ENCODE data around the gene SLC12A7.
"Not testable (repeated sequence)": the region's sequence is repeated elsewhere in the genome, so short reads cannot be mapped to it uniquely, and the experiment has no call there.

Gene SLC12A7

GRCh38 chr5:1061292-1061691 is 50.6 kb downstream of the SLC12A7 start:
- DNase-seq: not testable (repeated sequence)

- no peak for DNase-seq
Observed at GRCh38 chr5:1060535-1060981, 51.3 kb downstream of the SLC12A7 start.

GRCh38 chr5:1059884-1060263 is 52.0 kb downstream of the SLC12A7 start:
- no peak for DNase-seq

GRCh38 chr5:1058988-1059883 is 52.6 kb downstream of the SLC12A7 start:
- no peak for DNase-seq

GRCh38 chr5:1058083-1058945 is 53.5 kb downstream of the SLC12A7 start:
- no peak for DNase-seq

GRCh38 chr5:1057485-1058082 is 54.3 kb downstream of the SLC12A7 start:
- no peak for DNase-seq

GRCh38 chr5:1056611-1057484 is 55.0 kb downstream of the SLC12A7 start:
- DNase-seq: no peak

DNA sequence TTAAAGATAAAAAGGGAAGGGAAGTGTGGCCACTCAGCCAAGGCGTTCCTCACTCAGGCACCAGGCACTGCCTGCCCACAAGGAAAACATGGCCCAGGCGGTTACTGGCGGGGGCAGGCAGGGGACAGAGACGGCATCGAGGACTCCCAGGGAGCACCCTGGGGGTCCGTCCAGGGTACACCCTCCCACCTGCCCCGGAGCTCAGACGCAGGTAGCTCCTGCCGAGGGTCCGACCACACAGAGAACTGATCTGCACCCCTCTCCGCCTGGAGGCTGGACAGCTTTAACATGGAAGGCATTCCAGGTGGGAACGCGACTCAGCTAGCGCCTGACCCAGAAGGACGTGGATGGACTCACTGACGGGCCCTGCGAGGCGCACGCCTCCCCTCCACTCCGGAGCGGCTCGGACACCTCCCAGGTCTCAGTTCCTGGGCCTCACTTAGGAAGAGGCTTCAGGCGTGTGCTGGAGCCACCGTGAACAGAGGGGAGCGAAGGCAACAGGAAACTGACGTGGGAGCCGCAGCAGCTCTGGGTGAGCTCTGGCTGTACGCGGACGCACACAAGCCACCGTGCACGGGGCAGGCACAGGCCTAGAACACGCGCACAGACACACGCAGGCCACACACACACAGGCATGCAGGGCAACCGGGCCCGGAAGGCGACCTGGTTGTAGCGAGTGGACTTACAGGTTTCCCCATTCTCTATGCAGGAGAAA is 55.8 kb downstream of the SLC12A7 start:
- DNase-seq: no peak

DNA sequence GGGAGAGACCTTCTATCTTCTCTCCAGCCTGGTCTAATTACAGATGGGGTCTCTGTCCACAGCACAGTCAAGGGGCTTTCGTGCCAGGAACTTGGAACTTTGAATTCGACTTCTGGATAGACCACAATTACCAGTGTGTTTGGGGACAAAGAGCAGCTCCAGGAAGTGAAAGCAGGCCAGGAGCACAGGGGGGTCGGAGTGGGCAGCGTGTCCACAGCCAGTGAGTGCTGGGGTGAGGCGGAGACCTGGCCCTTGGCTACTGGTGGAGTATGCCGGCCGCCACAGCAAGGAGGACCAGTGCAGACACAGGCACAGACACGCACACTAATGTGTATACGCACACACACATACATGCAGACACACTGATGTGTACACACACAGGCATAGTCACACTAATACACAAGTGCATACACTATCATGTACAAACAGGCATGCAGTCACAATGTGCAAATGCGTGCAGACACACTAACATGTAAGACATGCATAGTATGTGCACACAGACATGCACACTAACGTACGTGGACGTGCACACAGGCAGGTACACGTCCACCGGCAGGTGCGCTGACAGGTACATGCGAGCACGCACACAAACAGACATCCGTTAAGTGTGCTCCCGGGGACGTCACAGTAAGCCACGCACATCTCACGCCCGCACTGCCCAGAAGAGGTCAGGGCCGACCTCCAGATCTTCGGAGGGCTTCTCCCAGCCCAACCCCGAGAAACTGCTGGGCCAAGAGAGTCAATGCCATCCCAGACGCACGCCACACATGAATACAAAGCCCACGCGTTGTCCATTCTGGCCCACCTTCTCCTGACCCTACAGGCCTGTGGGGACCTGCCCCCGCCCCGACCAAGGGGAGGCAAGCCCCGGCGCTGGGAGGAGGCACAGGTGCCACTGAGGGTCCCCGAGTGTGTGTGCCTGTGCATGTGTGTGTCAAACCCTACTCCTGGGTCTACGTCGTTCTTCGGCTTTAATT is 56.8 kb downstream of the SLC12A7 start:
- DNase-seq: no peak

GRCh38 chr5:1054018-1054798 is 57.7 kb downstream of the SLC12A7 start:
- DNase-seq: no peak

GRCh38 chr5:1053391-1054017 is 58.4 kb downstream of the SLC12A7 start:
- no peak for DNase-seq

- DNase-seq: no peak
Observed at GRCh38 chr5:1052641-1053390, 59.0 kb downstream of the SLC12A7 start.

DNA sequence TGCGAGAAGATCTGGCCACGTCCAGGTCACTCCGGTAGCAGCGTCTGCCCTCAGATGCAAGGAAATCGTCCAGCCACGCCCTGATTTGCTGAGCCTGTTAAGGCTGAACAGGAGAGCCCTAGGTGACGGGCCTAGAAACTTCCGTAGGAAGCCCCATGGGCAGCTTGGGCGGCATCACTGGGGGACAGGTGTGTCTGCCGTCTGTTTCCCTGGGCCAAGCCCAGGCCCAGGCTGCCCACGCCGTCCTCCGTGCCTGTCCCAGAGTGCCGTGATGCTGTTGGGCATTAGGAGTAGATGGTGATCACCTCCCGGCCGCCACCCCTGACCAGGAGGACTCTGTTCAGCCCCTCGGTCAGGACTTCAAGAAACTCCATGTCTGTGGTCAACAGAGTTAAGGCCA is 59.8 kb downstream of the SLC12A7 start:
- no peak for DNase-seq

GRCh38 chr5:1051366-1051720 is 60.5 kb downstream of the SLC12A7 start:
- DNase-seq: no peak

GRCh38 chr5:1050423-1051365 is 61.2 kb downstream of the SLC12A7 start:
- no peak for DNase-seq

DNA sequence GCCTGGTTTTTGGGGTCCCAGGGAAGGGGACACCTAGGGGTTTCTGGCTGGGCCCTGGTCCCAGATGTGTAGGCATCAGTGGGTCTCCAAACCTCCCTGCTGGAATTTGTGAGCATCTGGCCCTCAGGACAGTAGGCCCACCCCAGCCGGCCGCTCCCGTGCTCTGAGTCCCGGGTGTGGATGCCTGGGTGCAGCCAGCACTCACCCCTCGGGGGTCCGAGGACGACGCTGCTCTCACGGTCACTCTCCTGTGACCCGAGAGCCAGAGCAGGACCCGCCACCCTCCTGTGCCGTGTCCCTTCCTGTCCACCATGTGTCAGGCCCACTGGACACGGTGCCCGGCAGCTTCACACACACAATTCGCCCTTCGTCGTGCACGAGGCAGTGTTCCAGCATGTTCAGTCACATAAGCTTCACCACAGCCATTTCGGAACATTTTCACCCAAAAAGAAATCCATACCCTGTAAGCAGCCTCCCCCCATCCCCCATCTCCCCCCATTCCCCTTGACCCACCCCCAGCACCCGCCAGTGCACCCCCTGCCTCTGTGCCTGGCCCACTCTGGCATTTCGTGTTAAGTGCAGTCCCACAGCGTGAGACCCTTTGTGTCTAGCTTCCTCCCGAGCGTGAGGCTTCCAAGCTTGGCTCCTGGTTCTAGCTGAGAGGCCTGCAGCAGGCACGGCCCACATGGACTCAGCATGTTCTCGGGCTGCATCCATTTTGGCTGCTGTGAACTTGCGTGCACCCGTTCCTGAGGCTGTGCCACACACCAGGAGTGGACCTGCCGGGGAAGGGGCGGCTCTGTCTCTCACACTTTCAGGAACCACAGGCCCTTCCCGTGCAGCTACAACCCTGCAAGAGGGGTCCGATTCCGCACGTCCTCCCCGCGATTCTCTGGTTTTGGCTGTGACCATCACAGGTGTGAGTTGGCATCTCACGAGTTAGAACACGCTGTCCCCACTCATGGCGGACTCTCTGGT is 62.7 kb downstream of the SLC12A7 start:
- no peak for DNase-seq

Measured in inflammatory macrophage treated with lipopolysaccharide for 1 hour (primary cell).